Measurements from ENCODE around the gene PACS2. TPM values are rescaled to one million over a fixed set of nuclear protein-coding genes. Genes with fewer than 3 reads are reported as not detected.

The PACS2 gene
- total RNA-seq, 1 experiment from 2014 or later = 100 TPM

DNA sequence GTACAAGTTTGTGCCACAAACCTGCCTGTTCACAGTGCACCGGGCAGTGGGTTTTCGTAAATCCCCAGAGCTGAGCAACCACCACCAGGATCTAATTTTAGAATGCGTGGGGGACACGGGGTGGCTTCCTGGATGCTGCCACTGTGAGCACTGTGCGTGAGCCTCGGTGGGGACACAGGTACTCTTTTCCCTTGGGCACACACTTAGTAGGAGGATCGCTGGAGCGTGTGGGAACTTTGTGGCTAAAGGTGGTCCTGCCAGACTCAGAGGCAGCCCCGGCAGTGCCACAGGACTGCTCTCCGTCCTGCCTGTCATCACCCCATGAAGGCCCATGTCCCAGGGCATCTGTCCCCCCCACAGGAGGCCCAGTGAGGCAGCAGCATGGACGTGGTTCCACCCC is 45.1 kb upstream of the PACS2 start:
- DNase-seq (ENCODE audit: low spot score) (no peak), ATAC-seq (no peak)
- ChIA-PET POLR2A (no interaction called here), CTCF (interaction anchor here (1.1 kb wide), 1 partner anchor 83 kb away, joined by 4 read pairs; no protein-coding TSS in a partner anchor)
- H3K4me1 Mint-ChIP-seq = no peaks in the 10 kb centered on the region
- TF ChIP-seq GTF2I (CRISPR knock-in tag; conservative IDR thresholded peaks at IDR 0.05) = no peak
- H3K36me3 Mint-ChIP-seq = no peaks in the 10 kb centered on the region; the same call in 1 of the 2 replicates
- no peak overlapping the region for H3K27ac Mint-ChIP-seq
- H3K27me3 Mint-ChIP-seq (ENCODE audit: low read depth) = no peaks in the 10 kb centered on the region
- no peak overlapping the region for H3K4me3 Mint-ChIP-seq
- H3K9me3 Mint-ChIP-seq = no peaks in the 10 kb centered on the region

DNA sequence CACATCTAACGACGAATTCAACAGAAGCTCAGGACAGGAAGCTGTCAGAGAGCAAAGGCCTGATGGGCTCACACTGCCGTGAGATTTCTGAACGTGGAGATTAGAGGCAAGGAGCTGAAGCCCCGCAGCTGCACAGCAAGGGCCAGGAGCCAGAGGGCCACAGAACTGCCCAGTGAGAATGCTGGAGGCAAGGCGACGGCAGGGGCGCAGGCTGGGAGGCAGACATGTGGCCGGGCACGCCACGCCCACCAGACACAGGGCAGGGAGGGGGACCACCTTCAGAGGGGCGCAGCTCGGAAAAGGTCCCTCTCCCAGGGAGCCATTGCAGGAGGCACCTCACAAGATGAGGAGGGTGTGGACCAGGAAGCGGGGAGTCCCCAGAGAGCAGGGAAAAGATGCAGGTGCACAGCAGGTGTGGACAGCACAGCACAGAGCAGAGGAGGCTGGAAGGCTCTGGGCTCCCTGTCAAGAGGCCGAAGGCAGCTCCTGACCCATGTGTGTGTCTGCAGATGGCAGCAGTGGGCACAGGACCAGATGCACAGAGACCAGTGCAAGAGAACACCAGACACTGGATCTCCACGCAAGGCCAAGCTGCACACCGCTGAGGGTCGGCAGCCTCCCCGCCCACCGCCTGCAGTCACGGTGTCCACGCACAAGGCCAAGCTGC is 43.2 kb upstream of the PACS2 start:
- DNase-seq (ENCODE audit: low spot score) (no peak), ATAC-seq (no peak)
- H3K4me3 Mint-ChIP-seq = no peak overlapping the region
- H3K4me1 Mint-ChIP-seq = peaks cover 3% of the 10 kb centered on the region; the same call in 1 of the 2 replicates
- H3K27ac Mint-ChIP-seq = peak overlapping the region; percentile 44; the same call in 1 of the 2 replicates
- TF ChIP-seq OVOL2 (CRISPR knock-in tag; IDR thresholded peaks at IDR 0.05; ENCODE audit: borderline replicate concordance) = no peak
- TF ChIP-seq, protein P1, sequence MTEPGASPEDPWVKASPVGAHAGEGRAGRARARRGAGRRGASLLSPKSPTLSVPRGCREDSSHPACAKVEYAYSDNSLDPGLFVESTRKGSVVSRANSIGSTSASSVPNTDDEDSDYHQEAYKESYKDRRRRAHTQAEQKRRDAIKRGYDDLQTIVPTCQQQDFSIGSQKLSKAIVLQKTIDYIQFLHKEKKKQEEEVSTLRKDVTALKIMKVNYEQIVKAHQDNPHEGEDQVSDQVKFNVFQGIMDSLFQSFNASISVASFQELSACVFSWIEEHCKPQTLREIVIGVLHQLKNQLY (CRISPR knock-in tag; IDR thresholded peaks at IDR 0.05) = no peak
- TF ChIP-seq, protein P2, sequence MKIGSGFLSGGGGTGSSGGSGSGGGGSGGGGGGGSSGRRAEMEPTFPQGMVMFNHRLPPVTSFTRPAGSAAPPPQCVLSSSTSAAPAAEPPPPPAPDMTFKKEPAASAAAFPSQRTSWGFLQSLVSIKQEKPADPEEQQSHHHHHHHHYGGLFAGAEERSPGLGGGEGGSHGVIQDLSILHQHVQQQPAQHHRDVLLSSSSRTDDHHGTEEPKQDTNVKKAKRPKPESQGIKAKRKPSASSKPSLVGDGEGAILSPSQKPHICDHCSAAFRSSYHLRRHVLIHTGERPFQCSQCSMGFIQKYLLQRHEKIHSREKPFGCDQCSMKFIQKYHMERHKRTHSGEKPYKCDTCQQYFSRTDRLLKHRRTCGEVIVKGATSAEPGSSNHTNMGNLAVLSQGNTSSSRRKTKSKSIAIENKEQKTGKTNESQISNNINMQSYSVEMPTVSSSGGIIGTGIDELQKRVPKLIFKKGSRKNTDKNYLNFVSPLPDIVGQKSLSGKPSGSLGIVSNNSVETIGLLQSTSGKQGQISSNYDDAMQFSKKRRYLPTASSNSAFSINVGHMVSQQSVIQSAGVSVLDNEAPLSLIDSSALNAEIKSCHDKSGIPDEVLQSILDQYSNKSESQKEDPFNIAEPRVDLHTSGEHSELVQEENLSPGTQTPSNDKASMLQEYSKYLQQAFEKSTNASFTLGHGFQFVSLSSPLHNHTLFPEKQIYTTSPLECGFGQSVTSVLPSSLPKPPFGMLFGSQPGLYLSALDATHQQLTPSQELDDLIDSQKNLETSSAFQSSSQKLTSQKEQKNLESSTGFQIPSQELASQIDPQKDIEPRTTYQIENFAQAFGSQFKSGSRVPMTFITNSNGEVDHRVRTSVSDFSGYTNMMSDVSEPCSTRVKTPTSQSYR (CRISPR knock-in tag; IDR thresholded peaks at IDR 0.05) = no peak
- TF ChIP-seq, protein P3, sequence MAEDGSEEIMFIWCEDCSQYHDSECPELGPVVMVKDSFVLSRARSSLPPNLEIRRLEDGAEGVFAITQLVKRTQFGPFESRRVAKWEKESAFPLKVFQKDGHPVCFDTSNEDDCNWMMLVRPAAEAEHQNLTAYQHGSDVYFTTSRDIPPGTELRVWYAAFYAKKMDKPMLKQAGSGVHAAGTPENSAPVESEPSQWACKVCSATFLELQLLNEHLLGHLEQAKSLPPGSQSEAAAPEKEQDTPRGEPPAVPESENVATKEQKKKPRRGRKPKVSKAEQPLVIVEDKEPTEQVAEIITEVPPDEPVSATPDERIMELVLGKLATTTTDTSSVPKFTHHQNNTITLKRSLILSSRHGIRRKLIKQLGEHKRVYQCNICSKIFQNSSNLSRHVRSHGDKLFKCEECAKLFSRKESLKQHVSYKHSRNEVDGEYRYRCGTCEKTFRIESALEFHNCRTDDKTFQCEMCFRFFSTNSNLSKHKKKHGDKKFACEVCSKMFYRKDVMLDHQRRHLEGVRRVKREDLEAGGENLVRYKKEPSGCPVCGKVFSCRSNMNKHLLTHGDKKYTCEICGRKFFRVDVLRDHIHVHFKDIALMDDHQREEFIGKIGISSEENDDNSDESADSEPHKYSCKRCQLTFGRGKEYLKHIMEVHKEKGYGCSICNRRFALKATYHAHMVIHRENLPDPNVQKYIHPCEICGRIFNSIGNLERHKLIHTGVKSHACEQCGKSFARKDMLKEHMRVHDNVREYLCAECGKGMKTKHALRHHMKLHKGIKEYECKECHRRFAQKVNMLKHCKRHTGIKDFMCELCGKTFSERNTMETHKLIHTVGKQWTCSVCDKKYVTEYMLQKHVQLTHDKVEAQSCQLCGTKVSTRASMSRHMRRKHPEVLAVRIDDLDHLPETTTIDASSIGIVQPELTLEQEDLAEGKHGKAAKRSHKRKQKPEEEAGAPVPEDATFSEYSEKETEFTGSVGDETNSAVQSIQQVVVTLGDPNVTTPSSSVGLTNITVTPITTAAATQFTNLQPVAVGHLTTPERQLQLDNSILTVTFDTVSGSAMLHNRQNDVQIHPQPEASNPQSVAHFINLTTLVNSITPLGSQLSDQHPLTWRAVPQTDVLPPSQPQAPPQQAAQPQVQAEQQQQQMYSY (CRISPR knock-in tag; IDR thresholded peaks at IDR 0.05) = no peak
- TF ChIP-seq ZNF396 (CRISPR knock-in tag; IDR thresholded peaks at IDR 0.05; ENCODE audit: borderline replicate concordance) = no peak
- TF ChIP-seq, protein P4, sequence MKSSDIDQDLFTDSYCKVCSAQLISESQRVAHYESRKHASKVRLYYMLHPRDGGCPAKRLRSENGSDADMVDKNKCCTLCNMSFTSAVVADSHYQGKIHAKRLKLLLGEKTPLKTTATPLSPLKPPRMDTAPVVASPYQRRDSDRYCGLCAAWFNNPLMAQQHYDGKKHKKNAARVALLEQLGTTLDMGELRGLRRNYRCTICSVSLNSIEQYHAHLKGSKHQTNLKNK (CRISPR knock-in tag; IDR thresholded peaks at IDR 0.05) = no peak
- no peak for TF ChIP-seq TP53 (CRISPR knock-in tag; IDR thresholded peaks at IDR 0.05)
- TF ChIP-seq ATF1 (CRISPR knock-in tag; IDR thresholded peaks at IDR 0.05) = no peak
- no peak for TF ChIP-seq ZNF317 (CRISPR knock-in tag; IDR thresholded peaks at IDR 0.05; ENCODE audit: borderline replicate concordance, low read depth)
- TF ChIP-seq, protein P5, sequence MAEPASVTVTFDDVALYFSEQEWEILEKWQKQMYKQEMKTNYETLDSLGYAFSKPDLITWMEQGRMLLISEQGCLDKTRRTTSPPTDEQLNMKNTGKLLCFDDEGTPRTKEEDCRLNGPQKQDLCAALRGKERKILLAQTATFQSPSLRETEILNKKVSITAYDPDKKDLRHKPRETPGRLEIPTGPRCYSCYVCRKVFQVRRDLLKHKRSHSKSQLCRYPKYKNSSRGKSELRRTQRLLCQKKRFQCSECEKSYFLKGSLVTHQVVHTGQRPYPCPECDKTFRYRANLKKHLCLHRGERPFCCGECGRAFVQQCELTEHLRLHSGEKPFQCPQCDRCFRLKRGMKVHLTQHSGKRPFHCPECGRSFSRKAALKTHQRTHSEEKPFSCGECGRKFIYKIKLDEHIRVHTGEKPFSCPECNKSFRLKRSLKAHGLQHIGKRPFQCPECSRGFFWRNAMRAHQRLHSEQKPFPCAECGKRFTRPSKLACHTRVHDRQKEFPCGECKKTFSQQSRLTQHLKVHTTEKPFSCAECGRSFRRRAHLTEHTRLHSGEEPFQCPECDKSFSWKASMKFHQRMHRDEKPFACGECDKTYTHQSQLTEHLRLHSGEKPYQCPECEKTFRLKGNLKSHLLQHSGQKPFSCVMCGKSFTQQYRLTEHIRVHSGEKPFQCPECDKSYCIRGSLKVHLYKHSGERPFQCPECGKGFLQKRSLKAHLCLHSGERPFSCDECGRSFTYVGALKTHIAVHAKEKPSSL (CRISPR knock-in tag; conservative IDR thresholded peaks at IDR 0.05) = no peak
- TF ChIP-seq ZNF138 (CRISPR knock-in tag; conservative IDR thresholded peaks at IDR 0.05) = no peak
- TF ChIP-seq TEAD4 (CRISPR knock-in tag; IDR thresholded peaks at IDR 0.05) = no peak
- no peak for TF ChIP-seq NFATC4 (CRISPR knock-in tag; IDR thresholded peaks at IDR 0.05)
- no peak for TF ChIP-seq MXD4 (CRISPR knock-in tag; IDR thresholded peaks at IDR 0.05; ENCODE audit: borderline replicate concordance)
- no peak for TF ChIP-seq ZNF416 (CRISPR knock-in tag; IDR thresholded peaks at IDR 0.05)
- TF ChIP-seq, protein P6, sequence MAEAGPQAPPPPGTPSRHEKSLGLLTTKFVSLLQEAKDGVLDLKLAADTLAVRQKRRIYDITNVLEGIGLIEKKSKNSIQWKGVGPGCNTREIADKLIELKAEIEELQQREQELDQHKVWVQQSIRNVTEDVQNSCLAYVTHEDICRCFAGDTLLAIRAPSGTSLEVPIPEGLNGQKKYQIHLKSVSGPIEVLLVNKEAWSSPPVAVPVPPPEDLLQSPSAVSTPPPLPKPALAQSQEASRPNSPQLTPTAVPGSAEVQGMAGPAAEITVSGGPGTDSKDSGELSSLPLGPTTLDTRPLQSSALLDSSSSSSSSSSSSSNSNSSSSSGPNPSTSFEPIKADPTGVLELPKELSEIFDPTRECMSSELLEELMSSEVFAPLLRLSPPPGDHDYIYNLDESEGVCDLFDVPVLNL (CRISPR knock-in tag; IDR thresholded peaks at IDR 0.05; ENCODE audit: borderline replicate concordance, low read depth) = no peak
- TF ChIP-seq, protein P7, sequence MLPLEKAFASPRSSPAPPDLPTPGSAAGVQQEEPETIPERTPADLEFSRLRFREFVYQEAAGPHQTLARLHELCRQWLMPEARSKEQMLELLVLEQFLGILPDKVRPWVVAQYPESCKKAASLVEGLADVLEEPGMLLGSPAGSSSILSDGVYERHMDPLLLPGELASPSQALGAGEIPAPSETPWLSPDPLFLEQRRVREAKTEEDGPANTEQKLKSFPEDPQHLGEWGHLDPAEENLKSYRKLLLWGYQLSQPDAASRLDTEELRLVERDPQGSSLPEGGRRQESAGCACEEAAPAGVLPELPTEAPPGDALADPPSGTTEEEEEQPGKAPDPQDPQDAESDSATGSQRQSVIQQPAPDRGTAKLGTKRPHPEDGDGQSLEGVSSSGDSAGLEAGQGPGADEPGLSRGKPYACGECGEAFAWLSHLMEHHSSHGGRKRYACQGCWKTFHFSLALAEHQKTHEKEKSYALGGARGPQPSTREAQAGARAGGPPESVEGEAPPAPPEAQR (CRISPR knock-in tag; IDR thresholded peaks at IDR 0.05) = no peak
- no peak for TF ChIP-seq ZNF423 (CRISPR knock-in tag; IDR thresholded peaks at IDR 0.05)
- TF ChIP-seq JUN (CRISPR knock-in tag; IDR thresholded peaks at IDR 0.05) = no peak
- no peak for TF ChIP-seq SP1 (CRISPR knock-in tag; conservative IDR thresholded peaks at IDR 0.05)
- ChIA-PET CTCF (interaction anchor here (0.9 to 1.0 kb wide), 2 partner anchors 20 to 209 kb away, joined by 3 to 4 read pairs; no protein-coding TSS in a partner anchor), POLR2A (no interaction called here)
- no peaks in the 10 kb centered on the region for H3K27me3 Mint-ChIP-seq (ENCODE audit: low read depth)
- no peaks in the 10 kb centered on the region for H3K36me3 Mint-ChIP-seq
- H3K9me3 Mint-ChIP-seq = no peaks in the 10 kb centered on the region
